ENCODE results near the gene PSTPIP1.
A peak's percentile ranks its signal among the peaks of the same experiment; 100 is the strongest.
"Not testable (repeated sequence)": the region's sequence is repeated elsewhere in the genome, so short reads cannot be mapped to it uniquely, and the experiment has no call there.

Gene PSTPIP1

GRCh38 chr15:76994971-76995945 lies at the start of gene PSTPIP1:
PSTPIP1 (plus strand) TSS chr15:76995126; CDS start chr15:76995574, 448 bp downstream.
- DNase-seq (ENCODE audit: low read depth, low spot score): peak; percentile 28

GRCh38 chr15:76945494-76946093 lies 49.3 kb upstream of the PSTPIP1 start:
- DNase-seq (ENCODE audit: low read depth, low spot score): no peak

- no peak for DNase-seq (ENCODE audit: low read depth, low spot score)
Measured at GRCh38 chr15:76947454-76947853, 47.5 kb upstream of the PSTPIP1 start.

GRCh38 chr15:76951220-76951619 lies 43.7 kb upstream of the PSTPIP1 start:
- no peak for DNase-seq (ENCODE audit: low read depth, low spot score)

- no peak for DNase-seq (ENCODE audit: low read depth, low spot score)
Measured at GRCh38 chr15:76953913-76954312, 41.0 kb upstream of the PSTPIP1 start.

- DNase-seq (ENCODE audit: low read depth, low spot score): no peak
Measured at GRCh38 chr15:76954744-76955143, 40.2 kb upstream of the PSTPIP1 start.

- no peak for DNase-seq (ENCODE audit: low read depth, low spot score)
Measured at GRCh38 chr15:76961268-76962011, 33.5 kb upstream of the PSTPIP1 start.

- DNase-seq (ENCODE audit: low read depth, low spot score): no peak
Measured at GRCh38 chr15:76962337-76963013, 32.5 kb upstream of the PSTPIP1 start.

- no peak for DNase-seq (ENCODE audit: low read depth, low spot score)
Measured at GRCh38 chr15:76963596-76963995, 31.3 kb upstream of the PSTPIP1 start.

GRCh38 chr15:76964157-76964556 lies 30.8 kb upstream of the PSTPIP1 start:
- no peak for DNase-seq (ENCODE audit: low read depth, low spot score)

- not testable (repeated sequence) for DNase-seq (ENCODE audit: low read depth, low spot score)
Measured at GRCh38 chr15:76966051-76966450, 28.9 kb upstream of the PSTPIP1 start.

- DNase-seq (ENCODE audit: low read depth, low spot score): no peak
Measured at GRCh38 chr15:76967067-76967466, 27.9 kb upstream of the PSTPIP1 start.

- DNase-seq (ENCODE audit: low read depth, low spot score): no peak
Measured at GRCh38 chr15:76968306-76968705, 26.6 kb upstream of the PSTPIP1 start.

GRCh38 chr15:76972389-76973361 lies 22.3 kb upstream of the PSTPIP1 start:
- no peak for DNase-seq (ENCODE audit: low read depth, low spot score)

- no peak for DNase-seq (ENCODE audit: low read depth, low spot score)
Measured at GRCh38 chr15:76973362-76973743, 21.6 kb upstream of the PSTPIP1 start.

- no peak for DNase-seq (ENCODE audit: low read depth, low spot score)
Measured at GRCh38 chr15:76973906-76974305, 21.0 kb upstream of the PSTPIP1 start.

- no peak for DNase-seq (ENCODE audit: low read depth, low spot score)
Measured at GRCh38 chr15:76974456-76975036, 20.4 kb upstream of the PSTPIP1 start.

GRCh38 chr15:76976141-76976540 lies 18.8 kb upstream of the PSTPIP1 start:
- DNase-seq (ENCODE audit: low read depth, low spot score): no peak

- DNase-seq (ENCODE audit: low read depth, low spot score): no peak
Measured at GRCh38 chr15:76976572-76977270, 18.2 kb upstream of the PSTPIP1 start.
